OCI-LY1 (cell line): ENCODE measurements around the gene PARD3B.

Source experiments
- EZH2 ChIP-seq: fragments of 200-600 bp; sonication (generic), shearing (Covaris generic); IDR thresholded peaks from 2 replicates; pipeline ENCODE4 v1.8.0; 2017; ENCODE audit warnings: borderline replicate concordance, mixed run types, mild to moderate bottlenecking, antibody characterized with exemption, low read length, moderate library complexity, mixed read lengths
- TF ChIP-seq, protein P1 (sequence below): fragments of 200-600 bp; sonication (generic), shearing (Covaris generic); IDR thresholded peaks from 2 replicates; pipeline ENCODE4 v1.5.1; 2017; ENCODE audit warnings: mild to moderate bottlenecking, antibody characterized with exemption, low read length, moderate library complexity, mixed read lengths

DNA sequence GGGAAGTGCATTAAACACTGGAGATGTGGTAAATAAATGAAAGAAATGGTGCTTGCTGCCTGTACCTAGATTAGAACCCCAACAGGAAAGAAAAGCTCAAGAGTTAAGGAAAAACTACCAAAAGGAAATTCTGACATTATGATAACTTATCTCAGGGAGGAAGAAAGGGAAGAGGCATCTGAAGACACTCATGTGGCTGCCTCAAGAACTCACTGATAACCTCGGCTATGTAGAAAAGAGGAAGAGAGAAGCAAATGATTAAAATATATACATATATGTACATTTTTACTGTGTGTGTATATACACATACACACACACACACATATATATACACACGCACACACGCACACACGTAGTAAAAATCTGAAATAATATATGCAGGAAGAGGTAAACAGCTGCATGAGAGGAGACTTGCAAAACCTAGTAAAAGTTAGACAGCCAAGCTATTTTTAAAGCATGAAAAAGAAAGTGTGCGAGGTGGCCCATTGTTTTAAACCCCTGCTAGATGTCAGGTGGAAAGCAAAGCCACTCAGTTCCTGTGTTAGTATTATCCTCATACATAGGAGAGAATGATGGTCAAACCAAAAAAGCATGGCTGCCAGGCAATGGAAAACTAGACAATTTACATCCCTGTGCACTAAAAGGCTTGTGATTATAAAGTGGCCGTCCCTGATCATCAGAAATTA is 654.0 kb downstream of the PARD3B start:
- TF ChIP-seq, protein P1, sequence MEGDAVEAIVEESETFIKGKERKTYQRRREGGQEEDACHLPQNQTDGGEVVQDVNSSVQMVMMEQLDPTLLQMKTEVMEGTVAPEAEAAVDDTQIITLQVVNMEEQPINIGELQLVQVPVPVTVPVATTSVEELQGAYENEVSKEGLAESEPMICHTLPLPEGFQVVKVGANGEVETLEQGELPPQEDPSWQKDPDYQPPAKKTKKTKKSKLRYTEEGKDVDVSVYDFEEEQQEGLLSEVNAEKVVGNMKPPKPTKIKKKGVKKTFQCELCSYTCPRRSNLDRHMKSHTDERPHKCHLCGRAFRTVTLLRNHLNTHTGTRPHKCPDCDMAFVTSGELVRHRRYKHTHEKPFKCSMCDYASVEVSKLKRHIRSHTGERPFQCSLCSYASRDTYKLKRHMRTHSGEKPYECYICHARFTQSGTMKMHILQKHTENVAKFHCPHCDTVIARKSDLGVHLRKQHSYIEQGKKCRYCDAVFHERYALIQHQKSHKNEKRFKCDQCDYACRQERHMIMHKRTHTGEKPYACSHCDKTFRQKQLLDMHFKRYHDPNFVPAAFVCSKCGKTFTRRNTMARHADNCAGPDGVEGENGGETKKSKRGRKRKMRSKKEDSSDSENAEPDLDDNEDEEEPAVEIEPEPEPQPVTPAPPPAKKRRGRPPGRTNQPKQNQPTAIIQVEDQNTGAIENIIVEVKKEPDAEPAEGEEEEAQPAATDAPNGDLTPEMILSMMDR: no peak
- no peak for TF ChIP-seq EZH2
